Measurements from ENCODE around the gene ZSWIM4.

GRCh38 chr19:13814550-13814949 lies 19.3 kb downstream of the ZSWIM4 start:
- TF ChIP-seq CTCF (IDR thresholded peaks at IDR 0.05) = no peak
- no peak for TF ChIP-seq CHD2 (IDR thresholded peaks at IDR 0.05; ENCODE audit: low read length, partially characterized antibody)
- TF ChIP-seq JUND (IDR thresholded peaks at IDR 0.05) = no peak
- no peak for TF ChIP-seq POLR2AphosphoS5 (IDR thresholded peaks at IDR 0.05; ENCODE audit: low read depth, low read length)
- no peak for TF ChIP-seq MAX (IDR thresholded peaks at IDR 0.05; ENCODE audit: low read depth)
- no peak for TF ChIP-seq NFIC (IDR thresholded peaks at IDR 0.05; ENCODE audit: borderline replicate concordance)
- no peak for TF ChIP-seq ELF1 (IDR thresholded peaks at IDR 0.05)
- TF ChIP-seq SMC3 (IDR thresholded peaks at IDR 0.05; ENCODE audit: low read depth, low read length) = no peak
- TF ChIP-seq GABPA (IDR thresholded peaks at IDR 0.05; ENCODE audit: low read depth) = no peak
- no peak for TF ChIP-seq EZH2phosphoT487 (IDR thresholded peaks at IDR 0.05; ENCODE audit: borderline replicate concordance, low read depth)

Data from SK-N-SH (cell line).